ENCODE data around the gene FHOD3. TPM values are rescaled to one million over a fixed set of nuclear protein-coding genes. Genes with fewer than 3 reads are reported as not detected.

The FHOD3 gene
- total and polyA plus RNA-seq, 2 of the 8 experiments (the other 6 are each of a cell fraction or from before 2014, with no cell fraction given), result 9.7 to 10.5 TPM

DNA sequence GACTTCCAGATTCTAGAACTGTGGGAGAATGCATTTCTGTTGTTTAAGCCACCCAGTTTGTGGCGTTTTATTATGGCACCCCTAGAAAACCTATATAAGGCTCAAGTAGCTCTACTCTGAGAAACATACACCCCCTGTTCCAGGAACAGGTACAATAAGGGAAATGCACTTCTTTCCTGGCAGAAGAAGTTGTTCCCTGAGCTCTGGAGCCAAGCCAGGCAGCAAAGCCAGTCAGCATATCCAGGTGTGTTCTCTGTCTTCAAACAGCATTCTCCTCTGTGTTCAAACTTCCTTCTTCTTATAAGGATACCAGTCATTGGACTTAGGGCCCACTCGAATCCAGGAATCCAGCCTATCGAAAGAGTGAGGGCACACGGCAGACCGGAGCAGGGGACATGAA is 434.8 kb downstream of the FHOD3 start (continued):
- TF ChIP-seq SIN3A (conservative IDR thresholded peaks at IDR 0.05 in 1 of 2, IDR thresholded peaks at IDR 0.05 in 1 of 2; ENCODE audit: low read depth in 1 of 2, low read length in 2 of 2) (no peak), KDM5A (IDR thresholded peaks at IDR 0.05; ENCODE audit: low read length) (no peak), CBX8 (IDR thresholded peaks at IDR 0.05; ENCODE audit: borderline replicate concordance, low read depth, low read length) (no peak)
